HG02571 (cell line): ENCODE data around the gene B3GAT1.

Source experiments
- ATAC-seq: cut with Tn5 transposase; IDR thresholded peaks from one replicate; pipeline ENCODE4 v1.9.1; 2021; ENCODE audit warnings: mild to moderate bottlenecking, moderate library complexity; ENCODE audit not compliant: unreplicated experiment

The B3GAT1 gene

GRCh38 chr11:134392953-134393615 lies 19.0 kb downstream of the B3GAT1 start:
- no peak for ATAC-seq

DNA sequence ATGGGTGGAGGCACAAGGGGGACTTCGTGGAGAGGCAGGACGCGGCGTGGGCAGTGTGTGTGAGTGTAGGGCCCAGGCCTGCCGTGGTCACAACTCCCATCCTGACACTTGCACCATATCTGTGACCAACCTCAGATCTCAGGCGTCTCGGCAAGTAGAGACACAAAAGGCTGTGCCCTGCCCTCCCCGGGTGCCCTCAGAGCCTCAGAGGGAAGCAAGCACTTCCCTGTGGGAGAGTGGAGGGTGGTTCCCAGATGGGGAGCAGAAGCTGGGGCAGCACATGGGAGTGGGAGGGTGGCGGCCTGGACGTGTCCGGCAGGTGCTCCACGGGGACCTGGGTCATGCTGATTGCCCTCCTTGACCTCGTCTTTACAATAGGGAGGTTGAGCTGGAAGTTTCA lies 20.4 kb downstream of the B3GAT1 start:
- no peak for ATAC-seq

- ATAC-seq = no peak
Measured at GRCh38 chr11:134390706-134391569, 21.1 kb downstream of the B3GAT1 start.

DNA sequence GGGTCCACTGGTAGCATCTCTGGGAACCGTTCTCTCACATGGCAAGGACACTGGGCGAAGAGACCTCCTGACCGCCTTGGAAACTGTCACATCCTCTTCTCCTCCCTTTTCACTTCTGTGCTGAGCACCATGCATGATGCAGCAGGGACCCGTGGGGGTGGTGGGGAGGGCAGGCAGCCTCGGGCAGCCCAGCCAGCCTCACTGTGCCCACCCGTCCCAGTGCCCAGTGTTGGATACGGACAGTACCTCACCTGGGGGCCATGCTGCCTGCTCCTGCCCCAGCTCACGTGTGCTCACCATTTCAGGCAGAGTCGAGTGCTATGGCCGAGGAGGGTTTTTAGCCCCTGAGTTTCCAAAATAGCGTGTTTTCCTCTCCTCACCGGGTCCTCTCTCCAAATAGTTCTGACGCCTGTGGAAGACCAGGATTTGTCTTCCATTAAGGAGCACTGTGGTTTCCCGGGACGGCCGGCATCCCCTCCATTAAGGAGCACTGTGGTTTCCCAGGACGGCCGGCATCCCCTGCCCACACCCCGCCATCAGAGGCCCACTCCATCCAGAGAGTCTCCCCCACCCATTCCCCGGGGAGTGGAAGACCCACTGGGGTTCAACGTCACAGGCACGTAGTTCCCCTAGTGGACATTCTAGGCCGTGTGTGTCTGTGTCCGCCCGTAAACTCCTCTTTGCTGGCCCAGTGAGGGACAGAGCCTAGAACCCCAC lies 22.4 kb downstream of the B3GAT1 start:
- ATAC-seq = no peak

- ATAC-seq = no peak
Measured at GRCh38 chr11:134388590-134388989, 23.5 kb downstream of the B3GAT1 start.

DNA sequence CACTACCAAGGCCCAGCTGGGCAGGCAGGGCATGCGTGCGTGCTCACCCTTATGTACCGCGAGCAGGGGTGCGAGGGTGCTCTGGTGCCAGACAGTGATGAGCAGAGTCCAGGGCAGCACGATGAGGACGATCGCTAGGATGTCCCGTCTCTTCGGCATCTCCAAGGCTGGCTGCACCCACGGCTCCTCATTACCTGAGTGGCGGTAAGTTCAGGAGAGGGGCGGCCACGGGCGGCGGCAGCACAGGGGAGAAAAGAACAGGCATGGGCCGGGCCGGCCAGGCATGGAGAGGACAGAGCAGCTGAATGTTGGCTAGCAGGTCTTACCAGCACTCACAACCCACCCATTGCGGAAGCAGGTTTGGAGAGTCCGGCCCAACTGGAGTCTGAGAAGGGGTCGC lies 24.5 kb downstream of the B3GAT1 start:
- no peak for ATAC-seq

DNA sequence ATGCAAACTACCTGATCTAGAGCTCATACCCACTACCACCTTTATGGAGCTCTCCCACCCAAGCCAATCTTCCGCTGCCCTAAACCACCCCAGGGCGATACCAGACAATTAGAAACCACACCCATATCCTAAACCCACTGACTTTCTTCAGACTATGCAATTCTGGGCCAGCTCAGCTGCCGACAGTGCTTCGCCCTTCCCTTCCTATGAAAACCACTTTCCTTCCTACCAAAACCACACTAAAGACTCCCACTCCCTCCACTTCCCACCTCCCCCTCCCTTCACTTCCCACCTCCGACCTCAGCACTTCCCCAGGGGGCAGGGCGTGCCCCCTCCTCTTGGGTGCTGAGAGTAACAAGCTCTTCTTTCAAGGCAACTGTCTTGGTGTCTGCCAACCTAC lies 25.1 kb downstream of the B3GAT1 start:
- ATAC-seq = no peak

GRCh38 chr11:134385774-134386565 lies 26.1 kb downstream of the B3GAT1 start:
- no peak for ATAC-seq

DNA sequence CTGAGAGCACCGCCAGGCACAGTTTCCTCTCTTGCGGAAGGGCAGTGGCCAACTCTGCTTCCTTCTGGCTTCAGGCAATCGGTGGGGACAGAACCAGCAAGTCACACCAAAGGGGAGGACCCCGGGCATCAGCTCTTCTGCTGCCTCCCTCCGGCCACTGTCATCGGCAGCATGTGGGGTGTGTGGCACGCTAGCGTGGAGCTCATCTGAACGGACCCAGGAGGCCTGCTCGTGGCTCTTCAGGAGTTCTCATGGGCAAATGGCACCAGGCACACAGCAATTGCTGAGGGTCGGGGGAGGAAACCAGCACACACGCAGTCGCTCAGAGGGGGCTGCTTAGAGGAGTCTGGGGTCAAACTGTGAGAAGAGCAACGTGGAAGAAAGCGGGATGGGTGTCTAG lies 26.9 kb downstream of the B3GAT1 start:
- ATAC-seq = no peak

DNA sequence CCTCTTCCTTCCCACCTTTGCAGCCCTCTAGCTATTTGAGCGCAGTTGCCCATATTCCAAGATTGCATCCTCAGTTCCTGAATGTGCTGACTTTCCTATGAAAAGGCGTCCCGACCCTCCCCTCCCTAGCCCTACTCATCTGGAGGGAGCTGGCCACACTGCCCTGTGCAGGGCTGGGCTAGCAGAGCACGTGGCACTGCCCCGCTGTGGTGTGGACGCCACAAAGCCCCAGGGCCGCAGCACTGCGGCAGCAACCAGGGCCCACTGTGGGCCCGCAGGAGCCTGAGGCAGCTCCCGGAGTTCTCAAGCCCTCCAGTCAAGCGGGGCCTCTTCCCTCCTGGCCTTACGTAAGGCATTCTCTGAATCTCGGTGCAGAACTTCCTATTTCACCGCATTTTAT lies 27.6 kb downstream of the B3GAT1 start:
- ATAC-seq = no peak

- ATAC-seq = no peak
Measured at GRCh38 chr11:134383576-134384221, 28.3 kb downstream of the B3GAT1 start.

DNA sequence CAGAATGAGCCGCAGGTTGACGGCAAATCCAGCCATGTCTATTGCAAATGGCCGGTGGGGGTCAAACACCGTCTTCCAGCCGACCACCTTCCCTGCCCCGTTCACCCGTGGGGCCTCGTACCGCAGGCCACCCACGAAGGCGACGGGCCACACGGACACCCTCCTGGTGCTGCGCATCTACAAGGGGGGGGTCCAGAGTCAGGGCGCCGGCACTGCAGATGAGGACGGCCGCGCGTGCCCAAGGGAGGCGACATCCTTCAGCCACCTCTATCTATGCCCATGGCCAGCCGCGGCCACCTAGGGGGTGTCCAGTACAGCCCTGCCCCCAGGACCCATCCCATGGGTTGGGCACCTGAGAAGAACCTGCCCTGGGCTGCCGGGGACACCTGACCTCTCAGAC lies 29.2 kb downstream of the B3GAT1 start:
- no peak for ATAC-seq

GRCh38 chr11:134382257-134382656 lies 29.8 kb downstream of the B3GAT1 start:
- ATAC-seq = no peak

- ATAC-seq = no peak
Measured at GRCh38 chr11:134380785-134381184, 31.3 kb downstream of the B3GAT1 start.

- ATAC-seq = no peak
Measured at GRCh38 chr11:134380229-134380628, 31.8 kb downstream of the B3GAT1 start.

DNA sequence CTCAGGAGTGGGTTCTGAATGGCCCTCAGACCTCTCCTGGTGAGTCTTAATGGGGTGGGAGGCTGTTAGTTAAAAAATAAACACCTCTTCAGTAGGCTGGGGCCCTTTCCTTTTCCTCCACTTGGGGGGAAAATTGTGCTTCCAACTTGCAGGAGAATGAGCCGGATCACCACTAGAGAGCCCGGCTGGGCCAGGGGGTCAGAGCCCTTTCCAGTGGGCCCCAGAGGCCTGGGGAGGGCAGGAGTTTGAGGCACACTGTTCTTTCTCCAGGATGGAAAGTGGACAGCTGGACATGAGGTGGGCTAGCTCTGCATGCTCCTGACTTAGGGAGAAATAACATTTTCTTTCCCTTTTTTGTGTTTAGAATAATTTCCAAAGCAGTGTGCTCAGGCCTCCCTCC lies 32.8 kb downstream of the B3GAT1 start:
- ATAC-seq = no peak

- no peak for ATAC-seq
Measured at GRCh38 chr11:134377876-134378275, 34.2 kb downstream of the B3GAT1 start.

GRCh38 chr11:134376150-134376921 lies 35.7 kb downstream of the B3GAT1 start:
- no peak for ATAC-seq

- ATAC-seq = no peak
Measured at GRCh38 chr11:134374891-134375550, 37.0 kb downstream of the B3GAT1 start.
